ENCODE measurements around the gene TMEM163.
"Not testable (repeated sequence)": the region's sequence is repeated elsewhere in the genome, so short reads cannot be mapped to it uniquely, and the experiment has no call there.

Gene TMEM163

DNA sequence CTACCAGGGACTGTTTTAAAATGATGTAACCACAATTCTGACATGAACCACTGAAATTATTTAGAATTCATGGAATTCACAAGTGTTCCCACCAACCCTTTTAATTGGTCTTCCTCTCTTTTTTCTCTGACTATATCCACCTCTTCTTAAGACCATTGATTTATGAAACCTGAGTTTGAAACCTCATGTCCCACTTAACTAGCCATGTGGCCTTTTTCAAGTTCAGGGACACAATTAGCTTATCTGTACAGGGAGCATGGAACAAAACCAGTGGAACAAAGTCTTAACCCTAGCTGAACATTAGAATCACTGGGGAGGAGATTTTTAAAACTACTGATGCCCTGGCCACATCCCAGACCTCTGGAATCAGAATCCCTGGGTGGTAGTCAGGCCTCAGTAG lies 41.6 kb upstream of the TMEM163 start:
- no peak overlapping the region for H3K4me3 ChIP-seq
- no peak overlapping the region for H3K27ac ChIP-seq
- TF ChIP-seq, protein P1, sequence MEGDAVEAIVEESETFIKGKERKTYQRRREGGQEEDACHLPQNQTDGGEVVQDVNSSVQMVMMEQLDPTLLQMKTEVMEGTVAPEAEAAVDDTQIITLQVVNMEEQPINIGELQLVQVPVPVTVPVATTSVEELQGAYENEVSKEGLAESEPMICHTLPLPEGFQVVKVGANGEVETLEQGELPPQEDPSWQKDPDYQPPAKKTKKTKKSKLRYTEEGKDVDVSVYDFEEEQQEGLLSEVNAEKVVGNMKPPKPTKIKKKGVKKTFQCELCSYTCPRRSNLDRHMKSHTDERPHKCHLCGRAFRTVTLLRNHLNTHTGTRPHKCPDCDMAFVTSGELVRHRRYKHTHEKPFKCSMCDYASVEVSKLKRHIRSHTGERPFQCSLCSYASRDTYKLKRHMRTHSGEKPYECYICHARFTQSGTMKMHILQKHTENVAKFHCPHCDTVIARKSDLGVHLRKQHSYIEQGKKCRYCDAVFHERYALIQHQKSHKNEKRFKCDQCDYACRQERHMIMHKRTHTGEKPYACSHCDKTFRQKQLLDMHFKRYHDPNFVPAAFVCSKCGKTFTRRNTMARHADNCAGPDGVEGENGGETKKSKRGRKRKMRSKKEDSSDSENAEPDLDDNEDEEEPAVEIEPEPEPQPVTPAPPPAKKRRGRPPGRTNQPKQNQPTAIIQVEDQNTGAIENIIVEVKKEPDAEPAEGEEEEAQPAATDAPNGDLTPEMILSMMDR (IDR thresholded peaks at IDR 0.05), result no peak
- DNase-seq (ENCODE audit: low spot score), result no peak

DNA sequence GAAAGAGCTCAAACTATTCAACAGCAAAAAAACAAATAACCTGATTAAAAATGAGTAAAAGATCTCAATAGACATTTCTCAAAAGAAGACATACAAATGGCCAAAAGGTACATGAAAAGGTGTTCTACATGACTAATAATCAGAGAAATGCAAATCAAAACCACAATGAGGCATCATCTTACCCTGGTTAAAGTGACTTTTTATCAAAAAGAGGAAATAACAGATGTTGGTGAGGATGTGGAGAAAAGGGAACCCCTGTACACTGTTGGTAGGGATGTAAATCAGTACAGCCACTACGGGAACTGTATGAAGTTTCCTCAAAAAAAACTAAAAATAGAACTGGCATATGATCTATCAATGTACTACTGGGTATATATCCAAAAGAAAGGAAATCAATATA lies 39.8 kb upstream of the TMEM163 start:
- DNase-seq (ENCODE audit: low spot score), result no peak
- H3K4me3 ChIP-seq, result no peak overlapping the region
- no peak overlapping the region for H3K27ac ChIP-seq
- TF ChIP-seq, protein P1 (IDR thresholded peaks at IDR 0.05), result no peak

GRCh38 chr2:134751981-134752380 lies 33.2 kb upstream of the TMEM163 start:
- not testable (repeated sequence) for DNase-seq (ENCODE audit: low spot score); H3K4me3 ChIP-seq; H3K27ac ChIP-seq

DNA sequence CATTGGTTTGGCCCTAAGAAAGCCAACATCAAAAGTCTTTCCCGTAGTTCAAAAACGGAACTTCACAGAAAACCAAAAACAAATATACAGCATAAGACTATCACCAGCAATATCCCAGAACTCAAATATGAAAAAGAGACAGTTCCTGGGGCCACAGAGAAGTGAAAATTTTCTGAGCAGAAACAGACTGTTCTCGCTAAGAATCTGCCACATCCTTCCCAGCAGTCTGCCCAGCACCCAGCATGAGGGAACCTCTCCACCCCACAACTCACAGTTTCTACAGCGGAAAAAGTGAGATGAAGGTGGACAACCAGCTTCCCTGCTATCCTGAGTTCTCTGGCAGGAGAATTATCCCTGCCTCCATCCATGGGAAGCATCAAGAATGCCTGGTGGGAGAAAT lies 26.7 kb upstream of the TMEM163 start:
- Histone ChIP-seq H3K27ac (no peak overlapping the region), H3K4me3 (no peak overlapping the region)
- TF ChIP-seq, protein P1 (IDR thresholded peaks at IDR 0.05), result no peak
- DNase-seq (ENCODE audit: low spot score), result no peak

DNA sequence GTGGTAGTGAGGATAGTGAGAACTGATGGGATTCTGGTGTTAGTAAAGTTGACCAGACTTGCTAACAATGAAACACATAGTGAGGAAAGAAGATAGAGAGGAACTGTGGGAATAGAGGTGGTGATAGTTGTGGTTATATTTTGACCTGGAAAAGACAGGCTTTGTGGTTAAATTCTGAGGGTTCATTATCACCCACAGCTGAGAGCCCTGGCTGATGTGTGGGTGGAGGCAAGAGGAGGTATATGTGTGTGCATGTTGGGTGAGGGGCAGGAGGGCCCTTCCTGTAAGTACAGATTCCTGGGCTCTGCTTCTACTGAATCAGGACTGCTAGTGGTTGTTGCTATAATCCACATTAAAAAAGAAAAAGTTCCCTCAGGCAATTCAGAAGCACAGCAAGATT lies 26.2 kb upstream of the TMEM163 start:
- TF ChIP-seq, protein P1 (IDR thresholded peaks at IDR 0.05), result no peak
- Histone ChIP-seq H3K4me3 (no peak overlapping the region), H3K27ac (no peak overlapping the region)
- no peak for DNase-seq (ENCODE audit: low spot score)

DNA sequence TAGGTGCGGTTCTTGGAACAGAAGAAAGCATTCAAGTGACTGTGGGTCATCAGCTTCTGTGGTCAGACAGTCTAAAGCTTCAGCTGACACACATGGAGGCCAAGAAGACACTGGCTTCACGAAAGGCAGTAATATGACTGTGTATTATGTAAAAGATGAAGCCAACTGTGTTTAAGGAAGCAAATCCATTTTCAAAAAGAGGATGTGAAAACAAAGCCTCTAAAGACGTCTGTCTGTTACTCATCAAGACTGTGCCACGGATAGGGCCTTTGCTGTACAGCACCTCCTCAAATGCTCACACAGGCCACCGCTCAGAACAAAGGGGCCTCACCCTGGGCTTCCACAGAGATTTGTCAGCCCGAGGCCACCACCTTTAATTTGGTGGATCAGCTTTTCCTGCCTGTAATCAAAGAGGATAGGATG lies 21.1 kb upstream of the TMEM163 start:
- no peak for DNase-seq (ENCODE audit: low spot score)
- TF ChIP-seq, protein P1 (IDR thresholded peaks at IDR 0.05), result no peak
- H3K4me3 ChIP-seq, result no peak overlapping the region
- no peak overlapping the region for H3K27ac ChIP-seq

DNA sequence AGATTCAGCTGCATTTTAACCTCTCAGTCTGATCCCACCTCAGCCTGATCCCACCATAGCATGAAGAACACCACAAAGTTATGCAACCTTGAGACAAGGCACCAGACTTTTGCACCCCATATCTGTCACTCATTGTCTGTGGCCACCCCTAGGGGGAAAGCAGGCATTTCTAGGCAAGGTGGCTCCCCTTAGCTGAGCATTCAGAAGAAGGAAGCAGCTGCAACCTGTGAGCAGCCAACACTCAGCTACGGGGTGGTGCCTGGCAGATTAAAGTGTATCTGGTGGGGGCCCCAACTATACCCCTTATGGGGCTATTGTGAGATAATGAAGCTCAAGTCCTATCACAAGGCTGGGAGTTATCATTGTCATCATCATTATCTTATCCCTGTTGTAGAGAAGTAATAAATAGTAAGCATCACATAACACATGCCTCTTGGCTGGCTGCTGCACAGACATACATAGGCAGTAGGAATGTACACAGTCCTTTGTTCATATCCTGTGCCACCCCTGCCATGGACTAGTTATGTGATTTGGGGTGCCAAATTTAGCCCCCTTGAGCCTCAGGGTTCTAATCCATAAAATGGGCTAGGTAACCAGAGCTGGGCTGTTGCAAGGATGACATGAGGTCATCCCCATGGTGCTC lies 20.6 kb upstream of the TMEM163 start:
- DNase-seq (ENCODE audit: low spot score), result no peak
- Histone ChIP-seq H3K4me3 (no peak overlapping the region), H3K27ac (no peak overlapping the region)
- TF ChIP-seq, protein P1 (IDR thresholded peaks at IDR 0.05), result no peak
